GM10248 (cell line): Measurements from ENCODE around the gene PAF1.

Experiments
- CTCF ChIA-PET: fragments of 300-600 bp; sonication (Branson Sonifier 250); formaldehyde crosslinking; extraction: SDS; loops from one replicate; lab custom pipeline; 2021; ENCODE audit warnings: antibody characterized with exemption; lab: Yijun Ruan, JAX
- POLR2A ChIA-PET: fragments of 350-650 bp; sonication (Branson Sonifier 250); formaldehyde crosslinking; extraction: SDS; loops from one replicate; lab custom pipeline; 2020; ENCODE audit warnings: antibody characterized with exemption; lab: Yijun Ruan, JAX
- DNase-seq: peaks from one replicate; pipeline ENCODE4 v3.0.0; 2012; ENCODE audit errors: extremely low spot score
- TF ChIP-seq, protein P1 (sequence below): IDR thresholded peaks from 2 replicates; pipeline ENCODE4 v1.5.1; 2012; ENCODE audit warnings: mild to moderate bottlenecking, low read depth; ENCODE audit errors: extremely low read depth, missing control alignments, control extremely low read depth

The PAF1 gene

DNA sequence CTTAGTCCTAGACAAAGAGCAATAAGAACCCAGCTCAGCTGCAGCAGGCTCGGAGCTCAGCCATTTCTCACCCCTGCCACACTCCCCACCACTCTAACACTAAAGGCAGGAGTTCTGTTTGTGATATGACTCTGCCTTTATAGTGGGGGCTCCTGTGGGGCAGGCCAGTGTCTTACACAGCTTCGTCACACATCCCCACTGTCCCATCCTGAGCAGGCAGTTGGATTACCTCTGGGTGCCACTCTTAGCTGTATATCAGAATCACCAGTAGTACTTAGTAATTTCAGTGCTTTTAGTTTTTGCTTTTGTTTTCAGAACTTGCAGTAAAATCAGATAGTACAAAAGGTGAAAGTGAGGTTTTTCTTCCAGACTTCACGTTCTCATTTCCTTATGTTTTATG is 31.9 kb downstream of the PAF1 start:
- TF ChIP-seq, protein P1, sequence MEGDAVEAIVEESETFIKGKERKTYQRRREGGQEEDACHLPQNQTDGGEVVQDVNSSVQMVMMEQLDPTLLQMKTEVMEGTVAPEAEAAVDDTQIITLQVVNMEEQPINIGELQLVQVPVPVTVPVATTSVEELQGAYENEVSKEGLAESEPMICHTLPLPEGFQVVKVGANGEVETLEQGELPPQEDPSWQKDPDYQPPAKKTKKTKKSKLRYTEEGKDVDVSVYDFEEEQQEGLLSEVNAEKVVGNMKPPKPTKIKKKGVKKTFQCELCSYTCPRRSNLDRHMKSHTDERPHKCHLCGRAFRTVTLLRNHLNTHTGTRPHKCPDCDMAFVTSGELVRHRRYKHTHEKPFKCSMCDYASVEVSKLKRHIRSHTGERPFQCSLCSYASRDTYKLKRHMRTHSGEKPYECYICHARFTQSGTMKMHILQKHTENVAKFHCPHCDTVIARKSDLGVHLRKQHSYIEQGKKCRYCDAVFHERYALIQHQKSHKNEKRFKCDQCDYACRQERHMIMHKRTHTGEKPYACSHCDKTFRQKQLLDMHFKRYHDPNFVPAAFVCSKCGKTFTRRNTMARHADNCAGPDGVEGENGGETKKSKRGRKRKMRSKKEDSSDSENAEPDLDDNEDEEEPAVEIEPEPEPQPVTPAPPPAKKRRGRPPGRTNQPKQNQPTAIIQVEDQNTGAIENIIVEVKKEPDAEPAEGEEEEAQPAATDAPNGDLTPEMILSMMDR = no peak
- DNase-seq = no peak
- POLR2A ChIA-PET = no interaction called here
- CTCF ChIA-PET = interaction anchor here (0.8 to 1.4 kb wide), 5 partner anchors 9 to 174 kb away, joined by 3 to 5 read pairs (median 3); partner anchors contain the start of genes EID2B and SAMD4B

DNA sequence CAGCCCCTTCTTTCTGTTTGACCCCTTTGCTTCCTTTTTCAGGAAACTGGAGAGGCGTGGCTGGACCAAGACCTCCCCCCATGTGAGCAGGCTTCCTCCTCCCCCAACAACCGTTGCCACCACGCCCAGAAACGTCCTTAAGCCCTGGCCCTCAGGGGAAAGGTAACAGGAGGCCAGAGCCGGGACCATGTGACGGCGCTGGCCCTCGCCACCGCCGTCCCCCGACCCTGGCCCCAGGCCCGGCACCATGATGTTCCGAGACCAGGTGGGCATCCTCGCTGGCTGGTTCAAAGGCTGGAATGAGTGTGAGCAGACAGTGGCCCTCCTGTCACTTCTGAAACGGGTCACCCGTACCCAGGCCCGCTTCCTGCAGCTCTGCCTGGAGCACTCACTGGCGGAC is 34.3 kb downstream of the PAF1 start:
- ChIA-PET POLR2A (no interaction called here), CTCF (interaction anchor here (1.0 to 3.7 kb wide), 3 partner anchors 10 to 42 kb away, joined by 3 to 12 read pairs (median 6); no protein-coding TSS in a partner anchor)
- TF ChIP-seq, protein P1 = no peak
- no peak for DNase-seq

DNA sequence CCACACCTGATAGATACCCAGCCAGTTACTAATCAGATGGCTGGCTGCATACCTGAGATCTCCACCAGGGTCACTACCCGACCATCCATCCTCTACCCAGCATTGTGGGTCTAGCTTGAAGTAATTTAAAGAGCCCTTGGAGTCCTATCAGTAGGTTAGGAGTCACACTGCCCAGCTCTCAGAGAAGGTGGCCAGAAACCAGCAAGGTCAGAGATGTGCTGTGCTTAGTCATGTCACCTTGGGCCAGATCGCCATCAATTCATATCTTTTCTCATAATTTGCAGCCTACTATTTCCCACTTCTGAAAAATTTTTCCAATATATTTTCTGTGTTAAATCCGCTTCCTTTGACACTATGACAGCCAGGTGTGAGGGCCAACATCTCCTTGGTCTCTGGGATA is 34.8 kb downstream of the PAF1 start:
- TF ChIP-seq, protein P1 = no peak
- POLR2A ChIA-PET = no interaction called here
- no peak for DNase-seq
- CTCF ChIA-PET = interaction anchor here (1.0 to 3.8 kb wide), 5 partner anchors 10 to 42 kb away, joined by 3 to 15 read pairs (median 6); partner anchors contain the start of gene SAMD4B

- ChIA-PET CTCF (interaction anchor here (1.3 to 3.8 kb wide), 5 partner anchors 9 to 43 kb away, joined by 3 to 15 read pairs (median 6); partner anchors contain the start of genes GMFG and SAMD4B), POLR2A (no interaction called here)
- DNase-seq = no peak
- TF ChIP-seq, protein P1 = no peak
Observed at GRCh38 chr19:39355253-39355652, 35.7 kb downstream of the PAF1 start.

DNA sequence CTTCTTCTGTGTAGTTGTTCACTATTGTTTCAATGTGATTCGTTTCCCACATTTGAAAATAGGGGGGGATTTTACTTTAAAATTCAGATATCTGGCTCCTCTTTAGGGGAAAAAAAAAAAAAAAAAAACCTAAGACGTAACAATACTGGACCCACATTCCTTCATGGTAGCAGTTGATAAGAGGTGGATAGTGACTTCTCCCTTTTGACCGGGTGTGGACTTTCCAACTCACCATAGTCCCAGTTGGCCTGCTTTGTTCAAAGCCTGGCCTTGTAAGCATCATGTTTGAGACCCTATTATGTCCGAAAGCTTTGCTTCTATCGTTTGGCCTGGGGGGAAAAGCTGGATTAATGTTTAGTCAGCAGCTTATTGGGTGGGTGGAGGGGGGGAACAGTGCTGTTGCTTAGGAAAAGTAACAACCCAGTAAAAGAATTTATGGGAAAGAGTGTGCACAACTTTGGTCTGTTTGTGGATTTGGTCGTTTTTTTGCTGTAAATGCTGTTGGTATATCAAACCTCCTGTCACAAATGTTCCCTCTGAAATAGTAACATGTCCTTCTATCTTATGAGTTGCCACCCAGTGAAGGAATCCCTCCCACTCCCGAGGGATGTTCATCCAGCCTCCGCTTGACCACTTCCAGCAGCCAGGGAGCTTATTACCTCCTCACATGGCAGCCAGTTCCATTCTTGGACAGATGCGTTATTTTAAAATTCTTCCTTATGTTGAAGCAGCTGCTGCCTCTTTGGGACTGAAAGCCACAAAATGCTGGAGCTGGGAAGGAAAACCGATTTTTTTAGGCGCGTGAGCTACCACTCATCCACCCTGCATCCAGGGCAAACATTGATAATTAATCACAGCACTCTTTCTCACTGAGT is 38.3 kb downstream of the PAF1 start:
- ChIA-PET CTCF (interaction anchor here (1.0 to 3.8 kb wide), 4 partner anchors 10 to 46 kb away, joined by 4 to 15 read pairs (median 8); partner anchors contain the start of genes MED29, PAF1 and SAMD4B), POLR2A (no interaction called here)
- no peak for DNase-seq
- TF ChIP-seq, protein P1 = no peak

DNA sequence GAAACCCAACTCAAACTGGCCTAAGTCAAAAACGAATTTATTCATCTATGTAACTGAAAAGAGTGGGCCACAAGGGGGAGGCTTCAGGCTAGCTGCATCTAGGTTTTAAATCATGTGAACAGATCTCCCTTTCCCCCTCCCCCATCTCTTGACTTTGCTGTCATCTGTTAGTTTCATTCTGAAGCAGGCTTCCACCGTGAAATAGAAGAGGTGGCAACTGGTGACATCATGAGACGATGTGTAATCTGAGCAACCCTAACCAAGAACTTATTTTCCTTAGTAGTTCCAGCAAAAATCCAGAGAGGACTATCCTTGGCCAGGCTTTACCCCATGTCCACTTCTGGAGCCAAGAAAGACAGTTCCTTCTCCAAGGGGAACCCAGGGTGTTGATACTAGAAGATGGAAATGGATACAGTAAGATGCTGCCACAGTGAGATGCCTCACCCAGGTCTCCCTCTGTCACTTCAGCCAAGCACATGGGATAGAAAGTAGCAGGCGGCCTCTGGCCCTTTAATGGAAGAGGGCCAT is 39.3 kb downstream of the PAF1 start:
- CTCF ChIA-PET = interaction anchor here (1.0 to 2.9 kb wide), 3 partner anchors 10 to 16 kb away, joined by 3 to 8 read pairs (median 7); partner anchors contain the start of genes GMFG and SAMD4B
- POLR2A ChIA-PET = no interaction called here

More for the DNA sequence above, 39.3 kb downstream of the PAF1 start:
- DNase-seq = peak; percentile 86
- TF ChIP-seq, protein P1 = peak; percentile 39
